GM12873 (cell line): ENCODE data around the gene HK2.

Experiments
- TF ChIP-seq, protein P1 (sequence below): IDR thresholded peaks from 2 replicates; pipeline ENCODE4 v1.5.1; 2012; ENCODE audit warnings: low read depth, mild to moderate bottlenecking, moderate library complexity, low read length, control low read depth; ENCODE audit not compliant: insufficient read depth; ENCODE audit errors: missing control alignments

Gene HK2

DNA sequence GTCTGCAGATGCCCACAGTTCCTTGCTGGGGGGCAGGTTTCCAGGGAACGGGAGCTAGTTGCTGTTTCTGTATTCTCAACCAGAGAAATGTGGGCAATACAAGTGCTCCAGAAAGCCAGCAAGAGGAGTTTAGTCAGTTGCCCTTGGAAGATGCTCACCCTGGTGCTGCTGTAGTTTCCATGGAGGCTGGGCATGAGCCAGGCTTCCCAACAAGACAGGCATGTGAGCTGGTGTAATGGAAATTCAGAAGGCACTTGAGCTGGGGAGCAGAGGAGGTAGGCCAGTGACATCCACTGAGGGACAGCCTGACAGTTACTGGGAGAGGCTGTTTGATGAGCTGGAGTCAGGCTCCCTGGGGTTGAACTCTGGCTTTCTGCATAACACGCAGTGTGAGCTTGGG lies 7.7 kb downstream of the HK2 start:
- TF ChIP-seq, protein P1, sequence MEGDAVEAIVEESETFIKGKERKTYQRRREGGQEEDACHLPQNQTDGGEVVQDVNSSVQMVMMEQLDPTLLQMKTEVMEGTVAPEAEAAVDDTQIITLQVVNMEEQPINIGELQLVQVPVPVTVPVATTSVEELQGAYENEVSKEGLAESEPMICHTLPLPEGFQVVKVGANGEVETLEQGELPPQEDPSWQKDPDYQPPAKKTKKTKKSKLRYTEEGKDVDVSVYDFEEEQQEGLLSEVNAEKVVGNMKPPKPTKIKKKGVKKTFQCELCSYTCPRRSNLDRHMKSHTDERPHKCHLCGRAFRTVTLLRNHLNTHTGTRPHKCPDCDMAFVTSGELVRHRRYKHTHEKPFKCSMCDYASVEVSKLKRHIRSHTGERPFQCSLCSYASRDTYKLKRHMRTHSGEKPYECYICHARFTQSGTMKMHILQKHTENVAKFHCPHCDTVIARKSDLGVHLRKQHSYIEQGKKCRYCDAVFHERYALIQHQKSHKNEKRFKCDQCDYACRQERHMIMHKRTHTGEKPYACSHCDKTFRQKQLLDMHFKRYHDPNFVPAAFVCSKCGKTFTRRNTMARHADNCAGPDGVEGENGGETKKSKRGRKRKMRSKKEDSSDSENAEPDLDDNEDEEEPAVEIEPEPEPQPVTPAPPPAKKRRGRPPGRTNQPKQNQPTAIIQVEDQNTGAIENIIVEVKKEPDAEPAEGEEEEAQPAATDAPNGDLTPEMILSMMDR: no peak

DNA sequence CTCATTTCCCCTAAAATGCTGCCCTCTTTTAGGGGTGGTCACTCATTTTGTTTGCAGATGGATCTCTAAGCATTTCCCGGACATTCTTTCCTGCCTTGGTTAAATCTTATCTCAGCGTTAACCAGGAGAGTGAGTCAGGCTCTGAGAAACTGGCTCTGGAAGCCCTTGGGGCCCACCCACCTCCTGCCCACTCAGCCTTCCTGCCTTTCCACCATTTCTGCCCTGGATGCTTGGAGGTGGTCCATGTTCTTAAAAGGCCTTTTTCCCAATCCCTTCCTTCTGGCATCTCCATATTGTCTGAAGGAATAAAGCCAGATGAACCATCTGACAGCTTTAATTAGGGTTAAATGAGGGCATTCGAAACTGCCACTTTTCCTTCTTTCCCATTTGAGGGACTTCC lies 9.5 kb downstream of the HK2 start:
- TF ChIP-seq, protein P1: no peak

DNA sequence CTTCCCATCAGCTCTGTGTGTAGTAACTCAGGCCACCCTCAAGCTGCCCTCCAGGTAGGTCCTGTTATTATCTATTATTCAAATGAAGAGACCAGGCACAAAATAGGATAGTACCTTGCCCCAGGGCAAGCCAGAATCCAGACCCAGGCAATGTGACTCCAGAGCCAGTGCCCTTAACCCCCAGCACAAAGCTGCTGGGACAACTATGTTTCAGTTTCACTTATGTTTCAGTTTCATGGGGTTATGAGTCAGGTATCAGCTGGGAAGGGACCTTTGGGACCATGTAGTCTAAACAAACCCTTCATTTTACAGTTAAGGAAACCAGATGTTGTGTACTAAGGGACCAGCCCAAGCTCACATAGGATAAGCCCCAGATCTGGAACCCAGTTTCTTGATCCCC lies 10.0 kb downstream of the HK2 start:
- TF ChIP-seq, protein P1: no peak

DNA sequence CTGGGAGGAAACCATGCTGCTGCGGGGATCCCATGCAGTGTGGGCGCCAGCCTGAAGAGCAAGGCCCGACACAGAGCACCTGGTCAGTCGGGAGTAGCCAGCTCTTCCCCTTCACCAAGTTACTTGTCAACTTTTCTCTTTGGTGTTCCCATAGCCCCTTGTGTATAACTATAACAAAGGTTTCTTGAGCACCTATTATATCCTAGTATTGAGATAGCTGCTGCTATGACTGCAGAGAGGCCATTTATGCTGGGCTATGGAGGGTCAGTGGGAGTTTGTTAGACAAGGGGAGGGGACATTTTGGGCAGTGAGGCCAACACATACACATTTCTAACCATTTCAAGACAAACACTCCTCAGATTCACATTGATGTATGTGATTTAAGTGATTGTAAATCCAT lies 10.8 kb downstream of the HK2 start:
- TF ChIP-seq, protein P1: no peak

DNA sequence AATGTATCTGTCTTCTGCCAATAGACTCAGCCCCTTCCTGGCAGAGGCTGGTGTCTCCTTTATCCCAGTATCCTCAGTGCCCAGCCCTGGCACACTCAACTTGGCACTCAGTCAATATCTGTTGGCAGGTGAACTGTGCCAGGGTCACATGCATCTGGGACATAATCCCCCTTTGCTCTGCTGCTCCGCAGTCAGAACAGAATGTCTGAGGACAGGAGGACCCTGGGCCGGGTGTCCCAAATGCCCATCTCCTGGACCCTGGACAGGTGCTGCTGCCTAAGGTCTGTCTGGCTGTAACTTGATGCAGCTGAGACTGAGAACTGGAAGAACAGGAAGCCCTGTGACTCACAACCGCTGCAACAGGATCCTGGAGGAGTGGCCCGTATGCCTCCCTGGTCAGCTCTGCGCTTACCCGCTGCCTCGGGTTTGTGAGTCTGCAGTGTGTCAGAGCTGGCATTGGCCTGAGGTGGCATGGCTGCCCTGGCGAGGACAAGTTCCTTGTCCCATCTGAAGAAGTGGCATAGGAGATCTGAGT lies 11.4 kb downstream of the HK2 start:
- TF ChIP-seq, protein P1: no peak

DNA sequence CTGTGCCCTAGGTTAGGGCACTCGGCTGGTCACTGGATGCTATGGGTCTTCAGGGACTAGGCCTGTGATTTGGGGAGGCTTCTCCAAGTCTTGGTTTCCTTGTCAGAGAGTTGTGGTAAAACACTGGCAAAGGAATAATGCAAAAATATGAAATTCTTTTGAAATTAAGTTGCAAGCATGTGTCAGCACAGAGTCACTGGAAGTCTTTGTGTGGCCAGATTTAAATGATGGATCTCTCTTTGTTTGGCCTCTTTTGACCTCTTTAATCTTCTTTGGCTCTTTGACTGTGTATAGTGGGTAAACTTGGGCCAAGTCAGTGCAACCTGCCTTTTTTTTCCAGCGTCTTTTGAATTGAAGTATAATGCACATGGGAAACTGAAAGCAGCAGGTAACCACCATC lies 12.1 kb downstream of the HK2 start:
- TF ChIP-seq, protein P1: no peak

DNA sequence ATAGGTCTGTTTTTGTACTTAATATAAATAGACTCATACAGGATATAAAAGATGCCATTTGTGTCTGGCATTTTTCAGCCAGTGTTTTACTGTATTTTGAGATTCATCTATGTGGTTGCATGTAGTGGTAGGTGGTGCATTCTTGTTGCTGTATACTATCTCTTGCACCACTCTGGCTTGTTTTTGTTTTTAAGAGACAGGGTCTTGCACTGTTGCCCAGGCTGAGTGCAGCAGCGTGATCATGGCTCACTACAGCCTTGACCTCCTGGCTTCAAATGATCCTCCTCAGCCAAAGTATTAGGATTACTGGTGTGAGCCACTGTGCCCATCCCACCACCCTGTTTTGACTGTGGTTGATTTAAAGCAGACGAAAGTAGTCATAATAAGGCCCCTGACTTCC lies 12.6 kb downstream of the HK2 start:
- TF ChIP-seq, protein P1: no peak
